ENCODE data around the gene C15orf39.

The C15orf39 gene

DNA sequence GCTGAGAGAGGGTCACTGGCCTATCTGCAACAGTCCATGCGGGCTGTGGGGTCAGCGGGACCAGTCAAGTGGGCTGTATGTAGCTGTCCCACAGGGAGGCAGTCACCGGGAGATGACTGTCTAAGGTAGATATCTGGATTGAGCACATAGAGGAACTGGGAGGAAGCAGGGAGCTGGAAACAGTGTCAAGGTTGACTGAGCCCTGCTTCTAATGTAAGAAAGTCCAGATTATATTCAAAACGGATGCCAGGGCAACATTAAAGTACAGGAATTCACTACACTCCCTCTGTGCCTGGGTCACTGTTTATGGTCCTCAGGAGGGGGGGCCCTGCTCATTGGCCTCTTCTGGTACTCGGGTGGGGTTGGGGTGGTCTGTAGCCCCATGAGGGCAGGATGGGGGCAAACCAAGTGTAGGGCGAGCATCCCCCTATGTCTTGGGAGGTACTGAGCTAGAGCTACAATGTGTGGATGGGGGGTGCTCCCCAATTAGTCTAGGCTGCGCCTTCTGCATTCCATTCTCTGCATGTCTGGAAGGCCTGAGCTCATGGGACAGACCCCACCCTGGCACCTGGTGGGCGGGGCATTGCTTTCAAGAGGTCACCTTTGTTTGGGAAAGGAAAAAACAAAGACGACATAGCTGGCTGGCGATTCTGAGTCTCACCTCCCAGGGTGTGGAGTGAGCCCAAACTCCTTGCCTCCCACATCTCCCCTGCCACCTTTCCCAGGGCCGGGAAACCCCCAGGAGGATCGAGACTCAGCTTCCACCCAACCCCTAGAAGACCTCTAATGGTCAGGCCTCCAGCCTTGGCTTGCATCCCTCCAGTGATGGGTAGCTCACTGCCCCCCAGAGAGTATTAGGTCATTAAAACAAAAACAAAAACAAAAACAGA, 45.1 kb upstream of the C15orf39 start:
- no peak overlapping the region for H3K27ac ChIP-seq (replicated peaks)
- no peaks in the 10 kb centered on the region for H3K27me3 ChIP-seq (ENCODE audit: insufficient read depth, poor library complexity, severe bottlenecking)
- no peak overlapping the region for H3K4me3 ChIP-seq (replicated peaks; ENCODE audit: insufficient read depth, low read length)
- DNase-seq (ENCODE audit: low read depth in 1 of 2, low spot score in 1 of 2) = no peak
- TF ChIP-seq, protein P1, sequence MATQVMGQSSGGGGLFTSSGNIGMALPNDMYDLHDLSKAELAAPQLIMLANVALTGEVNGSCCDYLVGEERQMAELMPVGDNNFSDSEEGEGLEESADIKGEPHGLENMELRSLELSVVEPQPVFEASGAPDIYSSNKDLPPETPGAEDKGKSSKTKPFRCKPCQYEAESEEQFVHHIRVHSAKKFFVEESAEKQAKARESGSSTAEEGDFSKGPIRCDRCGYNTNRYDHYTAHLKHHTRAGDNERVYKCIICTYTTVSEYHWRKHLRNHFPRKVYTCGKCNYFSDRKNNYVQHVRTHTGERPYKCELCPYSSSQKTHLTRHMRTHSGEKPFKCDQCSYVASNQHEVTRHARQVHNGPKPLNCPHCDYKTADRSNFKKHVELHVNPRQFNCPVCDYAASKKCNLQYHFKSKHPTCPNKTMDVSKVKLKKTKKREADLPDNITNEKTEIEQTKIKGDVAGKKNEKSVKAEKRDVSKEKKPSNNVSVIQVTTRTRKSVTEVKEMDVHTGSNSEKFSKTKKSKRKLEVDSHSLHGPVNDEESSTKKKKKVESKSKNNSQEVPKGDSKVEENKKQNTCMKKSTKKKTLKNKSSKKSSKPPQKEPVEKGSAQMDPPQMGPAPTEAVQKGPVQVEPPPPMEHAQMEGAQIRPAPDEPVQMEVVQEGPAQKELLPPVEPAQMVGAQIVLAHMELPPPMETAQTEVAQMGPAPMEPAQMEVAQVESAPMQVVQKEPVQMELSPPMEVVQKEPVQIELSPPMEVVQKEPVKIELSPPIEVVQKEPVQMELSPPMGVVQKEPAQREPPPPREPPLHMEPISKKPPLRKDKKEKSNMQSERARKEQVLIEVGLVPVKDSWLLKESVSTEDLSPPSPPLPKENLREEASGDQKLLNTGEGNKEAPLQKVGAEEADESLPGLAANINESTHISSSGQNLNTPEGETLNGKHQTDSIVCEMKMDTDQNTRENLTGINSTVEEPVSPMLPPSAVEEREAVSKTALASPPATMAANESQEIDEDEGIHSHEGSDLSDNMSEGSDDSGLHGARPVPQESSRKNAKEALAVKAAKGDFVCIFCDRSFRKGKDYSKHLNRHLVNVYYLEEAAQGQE (IDR thresholded peaks at IDR 0.05; ENCODE audit: insufficient replicate concordance, low read depth) = no peak
- TF ChIP-seq POLR2AphosphoS5 (IDR thresholded peaks at IDR 0.05; ENCODE audit: low read depth) (no peak), GABPA (IDR thresholded peaks at IDR 0.05; ENCODE audit: low read depth) (no peak), SPI1 (IDR thresholded peaks at IDR 0.05; ENCODE audit: borderline replicate concordance, low read depth) (no peak)
- TF ChIP-seq, protein P2, sequence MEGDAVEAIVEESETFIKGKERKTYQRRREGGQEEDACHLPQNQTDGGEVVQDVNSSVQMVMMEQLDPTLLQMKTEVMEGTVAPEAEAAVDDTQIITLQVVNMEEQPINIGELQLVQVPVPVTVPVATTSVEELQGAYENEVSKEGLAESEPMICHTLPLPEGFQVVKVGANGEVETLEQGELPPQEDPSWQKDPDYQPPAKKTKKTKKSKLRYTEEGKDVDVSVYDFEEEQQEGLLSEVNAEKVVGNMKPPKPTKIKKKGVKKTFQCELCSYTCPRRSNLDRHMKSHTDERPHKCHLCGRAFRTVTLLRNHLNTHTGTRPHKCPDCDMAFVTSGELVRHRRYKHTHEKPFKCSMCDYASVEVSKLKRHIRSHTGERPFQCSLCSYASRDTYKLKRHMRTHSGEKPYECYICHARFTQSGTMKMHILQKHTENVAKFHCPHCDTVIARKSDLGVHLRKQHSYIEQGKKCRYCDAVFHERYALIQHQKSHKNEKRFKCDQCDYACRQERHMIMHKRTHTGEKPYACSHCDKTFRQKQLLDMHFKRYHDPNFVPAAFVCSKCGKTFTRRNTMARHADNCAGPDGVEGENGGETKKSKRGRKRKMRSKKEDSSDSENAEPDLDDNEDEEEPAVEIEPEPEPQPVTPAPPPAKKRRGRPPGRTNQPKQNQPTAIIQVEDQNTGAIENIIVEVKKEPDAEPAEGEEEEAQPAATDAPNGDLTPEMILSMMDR (IDR thresholded peaks at IDR 0.05; ENCODE audit: insufficient read depth, low read length) = no peak

DNA sequence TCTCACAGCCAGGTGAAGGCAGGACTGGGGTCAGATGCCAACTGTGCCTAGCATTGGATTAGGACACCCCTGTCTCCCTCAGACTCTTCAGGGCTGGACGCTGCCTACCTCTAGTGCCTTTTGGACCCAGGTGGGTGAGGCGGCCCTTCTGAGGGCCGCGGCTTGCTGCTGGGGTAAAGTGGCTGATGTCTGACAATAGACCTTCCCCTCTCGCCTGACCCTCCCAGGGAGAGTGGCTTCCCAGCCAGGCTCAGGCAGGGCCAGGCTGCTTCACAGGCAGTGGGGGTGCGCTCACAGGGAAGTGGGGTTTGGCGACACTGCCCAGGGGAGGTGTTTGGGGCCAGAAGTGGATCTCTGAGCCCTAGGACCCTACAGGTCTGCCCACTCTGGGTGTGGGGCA, 43.3 kb upstream of the C15orf39 start:
- Histone ChIP-seq H3K27me3 (ENCODE audit: insufficient read depth, poor library complexity, severe bottlenecking) (no peaks in the 10 kb centered on the region), H3K27ac (replicated peaks) (no peak overlapping the region), H3K4me3 (replicated peaks; ENCODE audit: insufficient read depth, low read length) (no peak overlapping the region)
- no peak for DNase-seq (ENCODE audit: low read depth in 1 of 2, low spot score in 1 of 2)
- TF ChIP-seq GABPA (IDR thresholded peaks at IDR 0.05; ENCODE audit: low read depth) = no peak
- TF ChIP-seq, protein P1 (IDR thresholded peaks at IDR 0.05; ENCODE audit: insufficient replicate concordance, low read depth) = no peak
- TF ChIP-seq, protein P2 (IDR thresholded peaks at IDR 0.05; ENCODE audit: insufficient read depth, low read length) = no peak
- TF ChIP-seq POLR2AphosphoS5 (IDR thresholded peaks at IDR 0.05; ENCODE audit: low read depth) = no peak
- TF ChIP-seq SPI1 (IDR thresholded peaks at IDR 0.05; ENCODE audit: borderline replicate concordance, low read depth) = no peak

DNA sequence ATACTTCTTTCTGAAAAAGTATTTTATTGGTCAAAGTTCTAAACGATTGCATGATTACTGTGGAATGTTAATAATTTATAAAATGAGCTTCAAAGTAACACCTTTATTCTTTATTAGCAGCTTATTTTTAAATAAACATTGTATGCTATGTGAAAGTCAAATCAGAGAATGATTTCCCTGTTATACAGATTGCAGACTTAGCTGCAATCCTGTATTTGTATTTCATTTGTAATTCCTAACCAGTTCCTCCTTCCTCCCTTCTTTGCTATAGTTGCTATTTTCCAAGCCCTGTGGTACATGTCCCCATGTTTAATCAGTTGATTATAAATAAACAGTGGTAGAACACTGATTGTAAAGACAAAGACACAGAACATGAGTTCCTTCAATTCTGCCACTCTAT, 42.4 kb upstream of the C15orf39 start:
- TF ChIP-seq POLR2AphosphoS5 (IDR thresholded peaks at IDR 0.05; ENCODE audit: low read depth) = no peak
- TF ChIP-seq, protein P2 (IDR thresholded peaks at IDR 0.05; ENCODE audit: insufficient read depth, low read length) = no peak
- TF ChIP-seq, protein P1 (IDR thresholded peaks at IDR 0.05; ENCODE audit: insufficient replicate concordance, low read depth) = no peak
- no peak for TF ChIP-seq GABPA (IDR thresholded peaks at IDR 0.05; ENCODE audit: low read depth)
- no peak for TF ChIP-seq SPI1 (IDR thresholded peaks at IDR 0.05; ENCODE audit: borderline replicate concordance, low read depth)
- Histone ChIP-seq H3K27ac (replicated peaks) (no peak overlapping the region), H3K27me3 (ENCODE audit: insufficient read depth, poor library complexity, severe bottlenecking) (no peaks in the 10 kb centered on the region), H3K4me3 (replicated peaks; ENCODE audit: insufficient read depth, low read length) (no peak overlapping the region)
- no peak for DNase-seq (ENCODE audit: low read depth in 1 of 2, low spot score in 1 of 2)

Data from HL-60 (cell line).